SJSA1 (cell line): ENCODE data around the gene SPACA9. TPM values are rescaled to one million over a fixed set of nuclear protein-coding genes. Genes with fewer than 3 reads are reported as not detected.

ENCODE experiments used
- DNase-seq, 2 experiments: peaks; one replicate each; pipeline ENCODE4 v3.0.0-alpha.2; 2015 to 2020; ENCODE audit warnings: low spot score in 2 of 2, low read depth in 1 of 2
- H3K27ac ChIP-seq: fragments of 250-450 bp; sonication (Bioruptor Pico); 2 replicates; pipeline ENCODE4 v1.5.1; 2020; ENCODE audit warnings: mild to moderate bottlenecking, moderate library complexity
- H3K27me3 ChIP-seq: fragments of 250-450 bp; sonication (Bioruptor Pico); replicated peaks from 2 replicates; pipeline ENCODE4 v1.5.1; 2020; ENCODE audit warnings: mild to moderate bottlenecking, moderate library complexity
- H3K36me3 ChIP-seq: fragments of 250-450 bp; sonication (Bioruptor Pico); 2 replicates; pipeline ENCODE4 v1.5.1; 2020; ENCODE audit warnings: mild to moderate bottlenecking
- H3K4me1 ChIP-seq: fragments of 250-450 bp; sonication (Bioruptor Pico); replicated peaks from 2 replicates; pipeline ENCODE4 v1.6.1; 2021; ENCODE audit warnings: mild to moderate bottlenecking
- H3K4me3 ChIP-seq: fragments of 250-450 bp; sonication (Bioruptor Pico); 2 replicates; pipeline ENCODE4 v1.5.1; 2020; ENCODE audit warnings: mild to moderate bottlenecking
- H3K9me3 ChIP-seq: fragments of 250-450 bp; sonication (Bioruptor Pico); replicated peaks from 2 replicates; pipeline ENCODE4 v1.5.1; 2020; ENCODE audit warnings: mild to moderate bottlenecking
- total RNA-seq: library from RNA; depleted of rRNA; stranded (reverse); fragments of >200 nt; shearing (Covaris generic); gene quantifications from 2 replicates; pipeline ENCODE4 v1.2.3, GENCODE V29; 2014

SPACA9 gene
- total RNA-seq, 1 experiment from 2014 or later = 1.2 TPM

DNA sequence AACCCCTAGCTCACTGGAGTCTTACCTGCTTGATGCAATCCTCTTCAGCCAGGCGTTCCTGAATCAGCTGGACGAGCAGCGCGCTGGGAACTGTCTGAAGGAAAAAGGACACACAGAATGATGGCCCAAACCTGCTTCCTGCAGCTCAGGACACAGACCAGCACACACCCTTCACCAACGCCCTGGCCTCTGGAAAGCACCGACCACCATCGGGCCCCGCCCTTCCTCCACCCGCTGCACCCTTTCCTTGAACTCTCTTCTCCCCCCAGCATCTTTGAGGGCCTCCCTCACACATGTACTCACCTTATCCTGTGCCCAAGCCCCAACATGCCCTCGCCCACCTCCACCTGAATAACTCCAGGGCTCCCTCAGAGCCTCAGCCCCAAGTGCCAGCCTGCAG is 23.9 kb upstream of the SPACA9 start:
- Histone ChIP-seq H3K36me3 (no peaks in the 10 kb centered on the region), H3K9me3 (no peaks in the 10 kb centered on the region), H3K4me3 (no peak overlapping the region), H3K4me1 (no peaks in the 10 kb centered on the region), H3K27ac (no peak overlapping the region), H3K27me3 (no peaks in the 10 kb centered on the region)
- DNase-seq = no peak

DNA sequence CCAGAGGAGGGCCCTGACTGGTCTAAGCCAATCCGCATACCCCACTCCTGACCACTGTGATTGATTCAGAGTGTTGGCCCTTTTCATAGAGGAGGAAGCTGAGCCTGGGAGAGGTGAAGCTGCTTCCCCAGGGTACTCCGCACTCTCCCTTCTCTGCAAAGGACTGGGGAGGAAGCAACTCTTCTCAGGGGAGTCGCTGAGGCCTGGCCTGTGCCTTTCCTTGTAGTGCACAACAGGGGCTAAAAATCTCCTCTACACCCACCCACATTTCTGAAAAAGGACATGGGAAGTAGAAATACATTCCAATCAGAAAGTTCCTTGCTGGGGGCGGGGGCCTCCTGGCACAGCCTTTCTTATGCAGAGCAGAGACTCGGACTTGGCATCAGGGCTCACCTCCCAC is 22.8 kb upstream of the SPACA9 start:
- DNase-seq = no peak
- no peaks in the 10 kb centered on the region for H3K36me3 ChIP-seq
- H3K9me3 ChIP-seq = no peaks in the 10 kb centered on the region
- H3K27me3 ChIP-seq = no peaks in the 10 kb centered on the region
- no peaks in the 10 kb centered on the region for H3K4me1 ChIP-seq
- no peak overlapping the region for H3K4me3 ChIP-seq
- no peak overlapping the region for H3K27ac ChIP-seq

DNA sequence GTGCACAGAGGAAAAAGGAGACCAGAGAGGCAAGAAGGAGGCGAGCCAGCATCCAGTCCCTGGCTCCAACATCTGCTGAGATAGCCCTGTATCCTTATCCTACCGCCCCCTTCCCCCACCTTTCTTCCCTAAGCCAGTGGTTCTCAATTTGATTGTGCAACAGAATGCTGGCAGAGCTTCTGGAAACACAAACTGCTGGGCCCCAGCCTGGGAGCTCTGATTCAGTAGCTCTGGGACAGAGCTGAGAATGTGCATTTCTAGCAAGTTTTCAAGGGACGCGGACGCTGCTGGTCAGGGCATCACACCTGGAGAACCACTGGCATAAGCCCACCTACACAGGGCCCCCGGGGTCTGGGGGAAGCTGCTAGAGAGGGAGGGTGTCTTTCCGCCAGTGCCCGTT is 21.7 kb upstream of the SPACA9 start:
- Histone ChIP-seq H3K36me3 (no peaks in the 10 kb centered on the region), H3K27me3 (no peaks in the 10 kb centered on the region), H3K9me3 (no peaks in the 10 kb centered on the region), H3K4me1 (no peaks in the 10 kb centered on the region), H3K4me3 (no peak overlapping the region), H3K27ac (no peak overlapping the region)
- no peak for DNase-seq

DNA sequence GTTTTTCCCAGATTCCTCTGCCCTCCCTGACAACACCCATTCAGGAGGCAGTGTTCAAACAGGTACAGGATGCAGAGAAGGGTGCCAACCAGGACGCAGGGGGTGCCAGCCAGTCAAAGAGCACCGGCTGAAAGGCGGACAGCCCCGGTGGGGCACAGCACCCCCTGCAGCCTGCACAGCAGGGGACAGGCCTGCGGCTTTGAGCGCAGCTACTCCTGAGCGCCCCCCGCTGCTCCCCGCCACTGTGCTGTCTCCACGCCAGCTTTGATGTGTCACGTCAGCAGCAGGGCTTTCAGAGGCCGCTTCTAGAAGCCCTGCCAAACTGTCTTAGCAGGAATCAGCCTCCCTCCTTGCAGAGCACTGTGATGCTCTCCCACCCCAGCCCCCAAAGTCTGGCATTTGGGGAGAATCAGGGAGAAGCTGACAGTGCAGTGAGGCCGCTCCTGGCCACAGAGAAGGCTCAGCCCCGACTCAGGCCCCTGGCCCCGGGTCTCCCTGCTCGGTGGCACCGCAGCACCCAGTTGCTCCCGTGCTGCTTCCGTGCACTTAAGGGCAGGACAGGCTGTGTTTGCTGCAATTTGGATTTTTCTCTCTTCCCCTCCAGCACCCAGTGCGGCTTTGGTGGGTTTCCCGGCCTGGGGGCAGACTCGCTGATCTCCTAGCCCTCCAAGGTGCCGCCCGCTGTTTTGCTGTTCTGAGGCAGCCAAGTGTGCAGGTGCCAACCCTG is 20.9 kb upstream of the SPACA9 start:
- no peaks in the 10 kb centered on the region for H3K9me3 ChIP-seq

DNA sequence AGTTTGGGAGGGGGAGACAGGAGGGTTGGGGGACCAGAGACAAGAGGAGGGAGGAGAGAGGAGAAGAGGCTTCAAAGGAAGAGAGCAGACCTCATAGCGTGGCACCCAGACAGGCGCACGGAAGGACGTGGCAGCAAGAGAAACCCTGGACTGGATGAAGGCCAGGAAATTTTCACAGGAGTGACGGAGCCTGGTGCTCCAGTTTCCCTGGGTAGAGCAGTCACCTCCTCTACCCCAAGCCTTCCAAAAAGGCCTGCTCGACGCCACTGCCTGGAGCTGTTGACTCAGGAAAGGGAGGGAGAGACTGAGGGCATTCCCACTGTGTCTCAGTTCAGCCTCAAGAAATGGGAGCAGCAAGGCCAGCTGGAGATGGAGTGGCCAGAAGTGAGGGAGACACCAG is 19.9 kb upstream of the SPACA9 start:
- Histone ChIP-seq H3K4me3 (no peak overlapping the region), H3K27me3 (no peaks in the 10 kb centered on the region)
- no peak for DNase-seq

More for the DNA sequence above, 20.9 kb upstream of the SPACA9 start:
- no peaks in the 10 kb centered on the region for H3K27me3 ChIP-seq
- H3K4me3 ChIP-seq = no peak overlapping the region
- no peak overlapping the region for H3K27ac ChIP-seq
- H3K36me3 ChIP-seq = no peaks in the 10 kb centered on the region
- DNase-seq = no peak
- H3K4me1 ChIP-seq = no peaks in the 10 kb centered on the region

DNA sequence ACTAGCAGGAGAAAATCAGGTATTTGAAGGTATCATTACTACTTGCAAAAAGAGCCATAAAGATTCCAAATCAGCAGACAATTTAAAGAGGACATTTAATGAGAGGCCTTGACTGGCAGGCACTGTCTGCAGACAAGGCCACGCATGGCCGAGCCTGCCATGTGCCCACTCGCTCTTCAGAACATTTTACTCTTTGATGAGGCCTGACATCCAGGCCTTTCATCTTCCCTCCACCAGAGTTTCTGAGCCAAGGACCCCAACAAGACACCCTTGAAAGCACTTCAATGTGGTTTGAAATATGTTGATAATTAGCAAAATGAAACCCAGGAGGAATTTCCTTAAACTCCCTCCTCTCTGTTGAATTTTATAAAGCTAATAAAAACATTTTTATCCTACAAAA is 17.0 kb upstream of the SPACA9 start:
- H3K36me3 ChIP-seq = no peaks in the 10 kb centered on the region
- no peak overlapping the region for H3K4me3 ChIP-seq
- H3K27me3 ChIP-seq = no peaks in the 10 kb centered on the region; the same call in 1 of the 2 replicates
- DNase-seq = no peak
- no peak overlapping the region for H3K27ac ChIP-seq
- H3K4me1 ChIP-seq = no peaks in the 10 kb centered on the region
- H3K9me3 ChIP-seq = no peaks in the 10 kb centered on the region

More for the DNA sequence above, 19.9 kb upstream of the SPACA9 start:
- Histone ChIP-seq H3K36me3 (no peaks in the 10 kb centered on the region), H3K9me3 (no peaks in the 10 kb centered on the region), H3K27ac (no peak overlapping the region), H3K4me1 (no peaks in the 10 kb centered on the region)

DNA sequence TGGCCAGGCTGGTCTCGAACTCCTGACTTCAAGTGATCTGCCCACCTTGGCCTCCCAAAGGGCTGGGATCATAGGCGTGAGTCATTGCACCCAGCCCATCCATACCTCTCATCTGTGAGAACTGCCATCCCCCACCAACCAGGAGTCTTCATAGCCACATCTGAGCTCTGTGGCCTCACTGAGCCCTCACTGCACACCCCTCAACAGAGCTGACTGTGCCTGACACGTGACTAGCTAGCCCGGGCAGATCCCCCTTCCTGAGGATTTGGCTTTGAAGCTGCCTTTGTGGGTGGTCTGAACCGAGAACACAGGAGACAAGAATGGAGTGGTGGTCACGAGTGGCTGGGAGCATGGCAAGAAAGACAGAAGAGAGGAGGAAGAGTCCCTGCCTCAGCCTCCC is 16.2 kb upstream of the SPACA9 start:
- Histone ChIP-seq H3K36me3 (no peaks in the 10 kb centered on the region), H3K27me3 (no peaks in the 10 kb centered on the region; the same call in 1 of the 2 replicates), H3K27ac (no peak overlapping the region), H3K4me3 (no peak overlapping the region), H3K9me3 (no peaks in the 10 kb centered on the region), H3K4me1 (no peaks in the 10 kb centered on the region)
- DNase-seq = peak in 1 of 2 experiments; percentile 5

DNA sequence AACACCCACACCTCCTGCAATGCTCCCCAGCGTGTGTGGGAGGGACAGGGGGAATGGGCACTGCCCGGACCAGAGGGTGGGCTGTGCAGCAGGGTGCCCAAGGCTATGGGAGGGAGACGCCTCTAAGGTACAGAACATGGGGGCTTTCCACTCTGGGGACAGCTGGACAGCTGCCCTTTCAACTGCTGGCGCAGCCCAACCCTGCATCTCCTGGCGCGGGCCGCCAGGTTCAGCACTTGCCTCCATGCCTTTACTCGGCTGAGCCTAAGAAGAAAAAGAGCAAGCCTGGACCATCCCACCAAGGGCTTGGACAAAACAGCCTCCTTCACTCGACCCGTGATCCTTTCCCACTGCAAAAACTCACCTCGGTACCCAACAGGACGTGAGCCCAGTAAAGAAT is 15.6 kb upstream of the SPACA9 start:
- DNase-seq = no peak

DNA sequence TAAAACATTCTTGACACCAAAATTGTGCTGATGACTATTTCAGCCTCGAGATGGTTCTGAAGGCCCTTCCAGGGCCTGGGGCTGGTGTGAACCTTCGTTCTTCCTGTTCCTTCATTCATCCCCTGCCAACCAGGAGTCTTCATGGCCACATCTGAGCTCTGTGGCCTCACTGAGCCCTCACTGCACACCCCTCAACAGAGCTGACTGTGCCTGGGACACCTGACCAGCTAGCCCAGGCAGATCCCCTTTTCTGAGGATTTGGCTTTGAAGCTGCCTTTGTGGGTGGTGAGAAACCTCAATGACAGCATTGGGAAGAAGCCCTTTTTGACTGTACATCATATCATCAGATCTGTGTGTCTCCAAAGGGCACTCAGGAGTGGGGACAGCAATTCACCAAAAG is 14.4 kb upstream of the SPACA9 start:
- Histone ChIP-seq H3K9me3 (no peaks in the 10 kb centered on the region), H3K27me3 (no peaks in the 10 kb centered on the region; the same call in 1 of the 2 replicates), H3K4me1 (no peaks in the 10 kb centered on the region), H3K27ac (no peak overlapping the region), H3K36me3 (no peaks in the 10 kb centered on the region), H3K4me3 (no peak overlapping the region)
- DNase-seq = no peak

More for the DNA sequence above, 15.6 kb upstream of the SPACA9 start:
- no peaks in the 10 kb centered on the region for H3K9me3 ChIP-seq
- no peaks in the 10 kb centered on the region for H3K36me3 ChIP-seq
- H3K27me3 ChIP-seq = no peaks in the 10 kb centered on the region; the same call in 1 of the 2 replicates
- H3K27ac ChIP-seq = no peak overlapping the region
- no peaks in the 10 kb centered on the region for H3K4me1 ChIP-seq
- H3K4me3 ChIP-seq = no peak overlapping the region

DNA sequence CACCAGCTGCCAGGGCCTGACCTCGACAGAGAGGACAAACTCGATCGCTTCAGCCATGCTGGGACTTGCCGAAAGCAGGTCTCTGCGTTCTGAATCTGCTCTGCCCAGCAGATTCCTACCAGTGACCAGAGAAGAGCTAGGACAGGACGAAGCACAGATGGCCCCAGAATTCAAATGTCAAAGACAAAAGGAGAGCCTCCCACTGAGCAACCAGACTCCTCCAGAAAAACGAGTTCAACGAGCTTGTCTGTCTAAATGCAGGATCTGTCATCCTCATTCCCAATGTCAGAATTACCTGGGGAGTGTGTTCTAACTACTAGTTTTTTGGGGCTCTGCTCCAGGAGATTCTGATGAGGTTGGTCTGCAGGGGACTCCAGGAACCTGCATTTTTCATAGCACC is 14.0 kb upstream of the SPACA9 start:
- H3K27ac ChIP-seq = no peak overlapping the region
- DNase-seq = no peak

DNA sequence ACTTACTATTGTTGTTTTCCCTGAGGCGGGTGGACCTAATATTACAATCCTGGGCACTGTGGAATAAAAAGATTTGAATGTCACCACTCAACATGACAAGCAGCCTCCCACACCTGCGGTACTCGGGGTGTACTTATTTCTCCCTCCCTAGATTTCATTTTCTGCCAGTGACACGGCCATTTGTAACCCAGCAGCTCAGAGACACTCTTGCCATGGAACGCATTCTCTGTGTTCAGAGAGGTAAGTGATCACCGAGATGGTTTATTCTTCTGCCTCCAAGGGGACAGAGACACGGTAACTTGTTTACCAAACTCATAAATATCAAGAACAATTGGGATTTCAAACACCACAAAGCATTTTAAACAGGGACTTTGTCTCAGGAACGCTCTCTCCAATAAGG is 11.8 kb upstream of the SPACA9 start:
- Histone ChIP-seq H3K27ac (no peak overlapping the region), H3K4me3 (no peak overlapping the region), H3K36me3 (no peaks in the 10 kb centered on the region), H3K27me3 (no peaks in the 10 kb centered on the region; the same call in 1 of the 2 replicates), H3K9me3 (no peaks in the 10 kb centered on the region), H3K4me1 (no peaks in the 10 kb centered on the region)
- no peak for DNase-seq

More for the DNA sequence above, 14.0 kb upstream of the SPACA9 start:
- H3K36me3 ChIP-seq = no peaks in the 10 kb centered on the region
- no peaks in the 10 kb centered on the region for H3K9me3 ChIP-seq
- H3K4me1 ChIP-seq = no peaks in the 10 kb centered on the region
- H3K4me3 ChIP-seq = no peak overlapping the region
- no peaks in the 10 kb centered on the region; the same call in 1 of the 2 replicates for H3K27me3 ChIP-seq

DNA sequence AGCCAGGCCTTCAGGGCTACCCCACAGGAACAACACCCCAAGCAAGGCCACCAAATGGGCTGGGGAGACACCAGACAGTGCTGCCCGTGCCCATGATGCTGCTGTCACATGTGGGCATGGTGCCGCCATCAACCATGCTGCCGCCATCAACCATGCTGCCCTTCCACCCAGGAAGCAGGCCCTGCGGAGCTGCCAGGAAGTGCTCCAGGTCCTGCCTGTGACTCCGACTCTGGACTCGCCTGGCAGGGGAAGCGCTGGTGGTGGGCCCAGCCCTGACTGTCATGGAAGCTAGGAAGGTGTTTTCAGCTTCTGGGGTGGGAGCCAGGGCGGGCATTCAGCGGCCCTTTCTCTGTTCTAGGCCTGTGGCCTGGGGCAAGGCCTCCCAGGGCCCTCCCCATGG is 9.4 kb upstream of the SPACA9 start:
- no peaks in the 10 kb centered on the region for H3K9me3 ChIP-seq
- H3K36me3 ChIP-seq = no peaks in the 10 kb centered on the region
- H3K4me1 ChIP-seq = no peaks in the 10 kb centered on the region
- no peak overlapping the region for H3K4me3 ChIP-seq
- H3K27me3 ChIP-seq = no peaks in the 10 kb centered on the region; the same call in 1 of the 2 replicates
- H3K27ac ChIP-seq = no peak overlapping the region
- no peak for DNase-seq

DNA sequence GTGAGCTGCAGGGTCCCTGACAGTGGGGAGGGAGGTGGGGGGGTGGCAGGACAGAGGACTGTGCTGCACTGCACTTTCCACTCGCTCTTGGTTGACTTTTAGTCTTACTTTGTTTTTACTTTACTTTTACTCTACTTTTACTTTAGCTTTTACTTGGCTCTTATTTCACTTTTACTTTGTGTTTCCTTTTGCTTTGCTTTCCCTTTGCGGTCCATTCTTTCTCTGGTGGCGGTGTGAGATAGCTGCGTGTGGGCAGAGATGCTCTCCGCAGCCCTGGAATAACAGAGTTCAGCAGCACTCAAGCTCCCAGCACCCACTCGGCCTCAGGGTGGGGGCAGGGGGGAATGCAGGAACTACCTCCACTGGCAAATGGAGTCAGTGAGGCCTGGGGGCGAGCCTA is 5.3 kb upstream of the SPACA9 start:
- Histone ChIP-seq H3K27me3 (no peaks in the 10 kb centered on the region), H3K27ac (no peak overlapping the region), H3K9me3 (no peaks in the 10 kb centered on the region), H3K36me3 (no peaks in the 10 kb centered on the region), H3K4me3 (no peak overlapping the region), H3K4me1 (peaks cover 4% of the 10 kb centered on the region; the same call in 1 of the 2 replicates)
- no peak for DNase-seq

DNA sequence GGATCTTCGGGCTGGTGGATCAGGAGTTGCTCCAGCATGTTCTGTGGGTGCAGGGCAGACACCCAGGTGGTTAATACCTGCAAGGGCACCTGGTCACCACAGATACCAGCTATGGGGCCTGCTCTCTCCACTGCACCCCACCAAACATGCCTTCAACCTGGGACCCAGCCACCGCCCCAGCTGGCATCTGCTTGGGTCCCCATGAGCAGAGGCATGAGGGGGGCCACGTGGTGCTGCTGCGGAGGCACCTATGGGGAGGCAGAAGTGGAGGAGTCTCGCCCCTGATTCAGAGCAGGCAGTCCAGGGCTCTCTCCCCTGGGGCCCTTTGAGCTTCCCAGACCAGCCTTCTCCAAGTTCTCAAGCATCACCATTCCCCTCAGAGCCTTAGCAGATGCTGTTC is 3.5 kb upstream of the SPACA9 start:
- DNase-seq = no peak
- no peaks in the 10 kb centered on the region for H3K27me3 ChIP-seq
- H3K4me1 ChIP-seq = peaks cover 4% of the 10 kb centered on the region; the same call in 1 of the 2 replicates
- H3K4me3 ChIP-seq = no peak overlapping the region
- H3K27ac ChIP-seq = no peak overlapping the region
- H3K36me3 ChIP-seq = no peaks in the 10 kb centered on the region
- no peaks in the 10 kb centered on the region for H3K9me3 ChIP-seq

DNA sequence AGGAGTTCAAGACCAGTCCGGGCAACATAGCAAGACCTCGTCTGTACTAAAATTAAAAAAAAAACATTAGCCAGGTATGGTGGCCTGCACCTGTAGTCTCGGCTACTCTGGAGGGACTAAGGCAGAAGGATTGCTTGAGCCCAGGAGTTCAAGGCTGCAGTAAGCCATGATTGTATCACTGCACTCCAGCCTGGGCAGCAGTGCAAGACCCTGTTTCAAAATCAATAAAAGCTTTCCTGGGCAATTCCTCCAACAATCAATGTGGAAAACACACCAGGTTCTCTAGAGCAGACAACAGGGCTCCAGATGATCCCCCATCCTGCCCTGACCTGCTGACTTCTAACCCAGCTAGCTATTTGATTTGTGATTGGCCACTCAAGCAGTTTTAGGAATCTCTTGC is 1.8 kb upstream of the SPACA9 start:
- Histone ChIP-seq H3K4me3 (no peak overlapping the region), H3K27ac (no peak overlapping the region), H3K9me3 (no peaks in the 10 kb centered on the region), H3K4me1 (peaks cover 4% of the 10 kb centered on the region; the same call in 1 of the 2 replicates), H3K36me3 (no peaks in the 10 kb centered on the region), H3K27me3 (no peaks in the 10 kb centered on the region)
- no peak for DNase-seq
